ENCODE results near the gene PTPRG.
"Not testable (repeated sequence)": the region's sequence is repeated elsewhere in the genome, so short reads cannot be mapped to it uniquely, and the experiment has no call there.

The PTPRG gene

GRCh38 chr3:62038798-62039197 is 477.4 kb downstream of the PTPRG start:
- not testable (repeated sequence) for DNase-seq

GRCh38 chr3:62039586-62039985 is 478.2 kb downstream of the PTPRG start:
- no peak for DNase-seq

- no peak for DNase-seq
These were observed 480.3 kb downstream of the PTPRG start for GRCh38 chr3:62041681-62042080.

- DNase-seq: no peak
These were observed 483.6 kb downstream of the PTPRG start for GRCh38 chr3:62044874-62045411.

- DNase-seq: no peak
These were observed 485.0 kb downstream of the PTPRG start for GRCh38 chr3:62046326-62046725.

GRCh38 chr3:62048577-62048976 is 487.2 kb downstream of the PTPRG start:
- DNase-seq: no peak

- DNase-seq: no peak
These were observed 487.7 kb downstream of the PTPRG start for GRCh38 chr3:62049033-62049432.

GRCh38 chr3:62051506-62051905 is 490.1 kb downstream of the PTPRG start:
- DNase-seq: no peak

- DNase-seq: no peak
These were observed 491.0 kb downstream of the PTPRG start for GRCh38 chr3:62052331-62052730.

- no peak for DNase-seq
These were observed 495.3 kb downstream of the PTPRG start for GRCh38 chr3:62056658-62057057.

- DNase-seq: no peak
These were observed 496.1 kb downstream of the PTPRG start for GRCh38 chr3:62057339-62058047.

- no peak for DNase-seq
These were observed 504.8 kb downstream of the PTPRG start for GRCh38 chr3:62065985-62066693.

GRCh38 chr3:62068337-62068736 is 507.0 kb downstream of the PTPRG start:
- DNase-seq: no peak

GRCh38 chr3:62070891-62071290 is 509.5 kb downstream of the PTPRG start:
- no peak for DNase-seq

- no peak for DNase-seq
These were observed 511.7 kb downstream of the PTPRG start for GRCh38 chr3:62073038-62073437.

- no peak for DNase-seq
These were observed 523.2 kb downstream of the PTPRG start for GRCh38 chr3:62084558-62084957.

- DNase-seq: no peak
These were observed 527.2 kb downstream of the PTPRG start for GRCh38 chr3:62088472-62089104.

GRCh38 chr3:62090066-62090465 is 528.7 kb downstream of the PTPRG start:
- no peak for DNase-seq

- DNase-seq: no peak
These were observed 529.1 kb downstream of the PTPRG start for GRCh38 chr3:62090519-62090918.

GRCh38 chr3:62093025-62093424 is 531.7 kb downstream of the PTPRG start:
- DNase-seq: no peak

- DNase-seq: no peak
These were observed 533.1 kb downstream of the PTPRG start for GRCh38 chr3:62094461-62094860.

GRCh38 chr3:62095080-62095479 is 533.7 kb downstream of the PTPRG start:
- no peak for DNase-seq

- DNase-seq: no peak
These were observed 534.4 kb downstream of the PTPRG start for GRCh38 chr3:62095756-62096155.

GRCh38 chr3:62096521-62096920 is 535.1 kb downstream of the PTPRG start:
- no peak for DNase-seq

All from CD4-positive, alpha-beta T cell treated with Interleukin-1 beta for 1 hour (primary cell).